Ecto neural progenitor cell (in vitro differentiated cells): Measurements from ENCODE around the gene PAX2.
A peak's percentile ranks its signal among the peaks of the same experiment; 100 is the strongest.

Experiments used
- DNase-seq: peaks from one replicate; pipeline ENCODE4 v3.0.0-alpha.2; 2018; ENCODE audit warnings: low spot score

Gene PAX2

GRCh38 chr10:100841528-100841927 lies 96.1 kb downstream of the PAX2 start:
- no peak for DNase-seq

- DNase-seq = no peak
Measured at GRCh38 chr10:100847440-100847839, 102.1 kb downstream of the PAX2 start.

- DNase-seq = no peak
Measured at GRCh38 chr10:100848770-100849169, 103.4 kb downstream of the PAX2 start.

- DNase-seq = no peak
Measured at GRCh38 chr10:100858261-100858660, 112.9 kb downstream of the PAX2 start.

- DNase-seq = no peak
Measured at GRCh38 chr10:100858747-100859483, 113.5 kb downstream of the PAX2 start.

GRCh38 chr10:100859484-100859763 lies 114.0 kb downstream of the PAX2 start:
- no peak for DNase-seq

- DNase-seq = no peak
Measured at GRCh38 chr10:100863433-100863832, 118.1 kb downstream of the PAX2 start.

- no peak for DNase-seq
Measured at GRCh38 chr10:100864036-100864885, 118.9 kb downstream of the PAX2 start.

- DNase-seq = no peak
Measured at GRCh38 chr10:100864978-100865377, 119.6 kb downstream of the PAX2 start.

GRCh38 chr10:100866010-100866409 lies 120.6 kb downstream of the PAX2 start:
- DNase-seq = peak; percentile 49

GRCh38 chr10:100866575-100867098 lies 121.3 kb downstream of the PAX2 start:
- peak; percentile 85 for DNase-seq

GRCh38 chr10:100867261-100867963 lies 122.0 kb downstream of the PAX2 start:
- no peak for DNase-seq

GRCh38 chr10:100868382-100868781 lies 123.0 kb downstream of the PAX2 start:
- DNase-seq = no peak

GRCh38 chr10:100869399-100869798 lies 124.0 kb downstream of the PAX2 start:
- no peak for DNase-seq

- DNase-seq = peak; percentile 84
Measured at GRCh38 chr10:100872034-100872791, 126.8 kb downstream of the PAX2 start.

- no peak for DNase-seq
Measured at GRCh38 chr10:100873146-100873826, 127.9 kb downstream of the PAX2 start.

GRCh38 chr10:100873827-100874326 lies 128.5 kb downstream of the PAX2 start:
- DNase-seq = no peak

GRCh38 chr10:100874702-100875483 lies 129.5 kb downstream of the PAX2 start:
- no peak for DNase-seq

- DNase-seq = no peak
Measured at GRCh38 chr10:100875484-100876166, 130.2 kb downstream of the PAX2 start.
